ENCODE measurements around the gene BRME1. TPM values are rescaled to one million over a fixed set of nuclear protein-coding genes. Genes with fewer than 3 reads are reported as not detected.
"Not testable (repeated sequence)": the region's sequence is repeated elsewhere in the genome, so short reads cannot be mapped to it uniquely, and the experiment has no call there.

Gene BRME1
- total RNA-seq, 1 donor from 2014 or later, result 1.6 TPM

DNA sequence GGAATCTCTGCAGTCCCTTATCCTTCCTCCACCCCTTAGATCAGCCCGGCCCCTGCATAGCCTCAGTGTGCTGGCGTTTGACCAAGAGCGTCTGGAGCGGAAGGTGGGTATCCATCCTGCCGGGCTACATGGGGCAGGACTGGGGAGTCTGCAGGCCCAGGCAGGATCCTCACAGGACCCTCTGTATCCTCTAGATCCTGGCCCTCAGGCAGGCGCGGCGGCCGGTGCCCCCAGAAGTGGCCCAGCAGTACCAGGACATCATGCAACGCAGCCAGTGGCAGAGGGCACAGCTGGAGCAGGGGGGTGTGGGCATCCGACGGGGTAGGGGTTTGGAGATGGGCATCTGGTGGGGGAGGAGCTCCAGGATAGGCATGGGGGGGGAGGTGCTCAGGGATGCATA lies 23.4 kb upstream of the BRME1 start:
- Histone ChIP-seq H3K36me3 (ENCODE audit: control insufficient read depth in 3 of 3, insufficient read depth in 3 of 3, low read length in 3 of 3) (peaks cover 14 to 26% (median 24%) of the 10 kb centered on the region in 3 donors), H3K4me1 (ENCODE audit: control insufficient read depth in 3 of 3, insufficient read depth in 3 of 3, low read length in 3 of 3) (peaks cover 0 to 10% (median 3%) of the 10 kb centered on the region in 3 donors), H3K4me3 (ENCODE audit: low read length in 3 of 3) (no peak overlapping the region), H3K9me3 (ENCODE audit: control insufficient read depth in 3 of 3, low read length in 3 of 3) (no peaks in the 10 kb centered on the region), H3K9ac (ENCODE audit: low read depth in 1 of 3, low read length in 3 of 3) (no peak overlapping the region), H3K27me3 (ENCODE audit: control insufficient read depth in 3 of 3, insufficient read depth in 3 of 3, low read length in 3 of 3) (peaks cover 0 to 3% (median 0%) of the 10 kb centered on the region in 3 donors), H3K27ac (ENCODE audit: low read depth, low read length) (no peak overlapping the region)

- no peak overlapping the region for H3K9ac ChIP-seq (ENCODE audit: low read depth in 1 of 3, low read length in 3 of 3)
- H3K36me3 ChIP-seq (ENCODE audit: control insufficient read depth in 3 of 3, insufficient read depth in 3 of 3, low read length in 3 of 3), result peaks cover 33 to 43% (median 36%) of the 10 kb centered on the region in 3 donors
- no peaks in the 10 kb centered on the region for H3K9me3 ChIP-seq (ENCODE audit: control insufficient read depth in 3 of 3, low read length in 3 of 3)
- no peaks in the 10 kb centered on the region for H3K27me3 ChIP-seq (ENCODE audit: control insufficient read depth in 3 of 3, insufficient read depth in 3 of 3, low read length in 3 of 3)
- H3K27ac ChIP-seq (ENCODE audit: low read depth, low read length), result no peak overlapping the region
- H3K4me1 ChIP-seq (ENCODE audit: control insufficient read depth in 3 of 3, insufficient read depth in 3 of 3, low read length in 3 of 3), result peaks cover 0 to 10% (median 3%) of the 10 kb centered on the region in 3 donors
- no peak overlapping the region for H3K4me3 ChIP-seq (ENCODE audit: low read length in 3 of 3)
Observed at GRCh38 chr19:13926715-13927114, 20.8 kb upstream of the BRME1 start.

DNA sequence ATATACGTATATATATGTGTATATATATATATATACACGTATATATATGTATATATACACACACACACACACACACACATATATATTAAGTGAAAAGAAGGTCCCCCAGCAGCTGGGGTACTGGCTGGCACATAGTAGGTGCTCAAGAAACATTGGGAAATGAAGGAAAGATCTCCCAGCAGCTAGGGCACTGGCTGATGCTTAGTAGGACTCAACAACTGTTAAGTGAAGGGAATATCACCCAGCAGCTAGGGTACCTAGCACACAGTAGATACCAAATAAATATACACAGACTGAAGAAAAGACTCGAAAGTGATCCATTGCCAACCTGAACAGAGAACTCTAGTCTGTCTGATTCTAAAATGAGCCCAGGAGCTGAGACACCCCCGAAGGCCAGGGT lies 20.1 kb upstream of the BRME1 start:
- Histone ChIP-seq H3K27me3 (ENCODE audit: control insufficient read depth in 3 of 3, insufficient read depth in 3 of 3, low read length in 3 of 3) (no peaks in the 10 kb centered on the region), H3K27ac (ENCODE audit: low read depth, low read length) (no peak overlapping the region), H3K36me3 (ENCODE audit: control insufficient read depth in 3 of 3, insufficient read depth in 3 of 3, low read length in 3 of 3) (peaks cover 40 to 49% (median 42%) of the 10 kb centered on the region in 3 donors), H3K4me1 (ENCODE audit: control insufficient read depth in 3 of 3, insufficient read depth in 3 of 3, low read length in 3 of 3) (peaks cover 0 to 10% (median 3%) of the 10 kb centered on the region in 3 donors), H3K9me3 (ENCODE audit: control insufficient read depth in 3 of 3, low read length in 3 of 3) (no peaks in the 10 kb centered on the region), H3K4me3 (ENCODE audit: low read length in 3 of 3) (no peak overlapping the region), H3K9ac (ENCODE audit: low read depth in 1 of 3, low read length in 3 of 3) (no peak overlapping the region)

- H3K9me3 ChIP-seq (ENCODE audit: control insufficient read depth in 3 of 3, low read length in 3 of 3), result no peaks in the 10 kb centered on the region
- no peak overlapping the region for H3K9ac ChIP-seq (ENCODE audit: low read depth in 1 of 3, low read length in 3 of 3)
- H3K4me3 ChIP-seq (ENCODE audit: low read length in 3 of 3), result no peak overlapping the region
- no peak overlapping the region for H3K27ac ChIP-seq (ENCODE audit: low read depth, low read length)
- H3K27me3 ChIP-seq (ENCODE audit: control insufficient read depth in 3 of 3, insufficient read depth in 3 of 3, low read length in 3 of 3), result no peaks in the 10 kb centered on the region
- peaks cover 52 to 59% (median 55%) of the 10 kb centered on the region in 3 donors for H3K36me3 ChIP-seq (ENCODE audit: control insufficient read depth in 3 of 3, insufficient read depth in 3 of 3, low read length in 3 of 3)
- H3K4me1 ChIP-seq (ENCODE audit: control insufficient read depth in 3 of 3, insufficient read depth in 3 of 3, low read length in 3 of 3), result peaks cover 0 to 10% (median 3%) of the 10 kb centered on the region in 3 donors
Observed at GRCh38 chr19:13923194-13923987, 17.5 kb upstream of the BRME1 start.

GRCh38 chr19:13922118-13922517 lies 16.2 kb upstream of the BRME1 start:
- H3K4me3 ChIP-seq (ENCODE audit: low read length in 3 of 3); H3K9ac ChIP-seq (ENCODE audit: low read depth in 1 of 3, low read length in 3 of 3); H3K27me3 ChIP-seq (ENCODE audit: control insufficient read depth in 3 of 3, insufficient read depth in 3 of 3, low read length in 3 of 3); H3K9me3 ChIP-seq (ENCODE audit: control insufficient read depth in 3 of 3, low read length in 3 of 3); H3K27ac ChIP-seq (ENCODE audit: low read depth, low read length): not testable (repeated sequence)
- H3K4me1 ChIP-seq (ENCODE audit: control insufficient read depth in 3 of 3, insufficient read depth in 3 of 3, low read length in 3 of 3), result peaks cover 3 to 11% (median 4%) of the 10 kb centered on the region in 3 donors
- peaks cover 53 to 58% (median 54%) of the 10 kb centered on the region in 3 donors for H3K36me3 ChIP-seq (ENCODE audit: control insufficient read depth in 3 of 3, insufficient read depth in 3 of 3, low read length in 3 of 3)

DNA sequence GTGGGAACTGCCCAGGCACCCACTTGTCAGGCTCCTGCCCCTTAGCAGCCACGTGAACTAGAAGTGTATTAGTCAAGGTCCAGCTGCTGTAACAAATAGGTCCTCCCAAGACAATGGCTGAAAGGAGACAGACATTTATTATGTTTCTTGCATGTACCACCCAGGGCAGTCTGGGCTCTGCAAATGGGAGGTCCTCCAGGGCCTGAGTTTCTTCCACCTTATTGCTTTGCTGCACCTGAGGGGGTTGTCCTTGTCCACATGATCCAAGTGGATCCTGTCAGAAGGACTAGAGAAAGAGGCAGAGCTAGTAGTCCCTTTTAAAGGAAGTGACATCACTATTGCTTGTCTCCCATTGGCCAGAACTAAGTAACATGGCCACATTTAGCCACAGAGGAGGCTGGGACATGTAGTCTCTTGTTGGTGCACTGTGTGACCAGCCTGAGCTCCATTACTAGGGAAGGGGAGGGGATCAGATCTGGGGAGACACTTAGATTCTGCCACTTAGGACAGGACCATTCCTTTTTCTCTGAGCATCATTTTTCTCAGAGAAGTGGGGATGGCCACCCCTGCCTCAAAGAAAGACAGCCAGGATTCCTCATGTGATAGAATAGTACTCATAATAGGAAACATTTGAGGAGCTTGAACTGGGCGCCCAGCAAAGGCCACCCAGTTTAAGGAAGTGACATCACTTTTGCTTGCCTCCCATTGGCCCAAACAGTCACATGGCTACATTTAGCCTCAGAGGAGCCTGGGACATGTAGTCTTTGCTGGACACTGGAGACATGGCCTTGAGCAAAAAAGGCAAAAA lies 15.2 kb upstream of the BRME1 start:
- Histone ChIP-seq H3K27me3 (ENCODE audit: control insufficient read depth in 3 of 3, insufficient read depth in 3 of 3, low read length in 3 of 3) (no peaks in the 10 kb centered on the region), H3K4me1 (ENCODE audit: control insufficient read depth in 3 of 3, insufficient read depth in 3 of 3, low read length in 3 of 3) (peaks cover 0 to 4% (median 2%) of the 10 kb centered on the region in 3 donors), H3K9me3 (ENCODE audit: control insufficient read depth in 3 of 3, low read length in 3 of 3) (no peaks in the 10 kb centered on the region), H3K9ac (ENCODE audit: low read depth in 1 of 3, low read length in 3 of 3) (no peak overlapping the region), H3K4me3 (ENCODE audit: low read length in 3 of 3) (no peak overlapping the region), H3K27ac (ENCODE audit: low read depth, low read length) (no peak overlapping the region), H3K36me3 (ENCODE audit: control insufficient read depth in 3 of 3, insufficient read depth in 3 of 3, low read length in 3 of 3) (peaks cover 43 to 53% (median 48%) of the 10 kb centered on the region in 3 donors)

GRCh38 chr19:13920524-13920923 lies 14.6 kb upstream of the BRME1 start:
- Histone ChIP-seq H3K27me3 (ENCODE audit: control insufficient read depth in 3 of 3, insufficient read depth in 3 of 3, low read length in 3 of 3) (no peaks in the 10 kb centered on the region), H3K9me3 (ENCODE audit: control insufficient read depth in 3 of 3, low read length in 3 of 3) (no peaks in the 10 kb centered on the region), H3K4me1 (ENCODE audit: control insufficient read depth in 3 of 3, insufficient read depth in 3 of 3, low read length in 3 of 3) (peaks cover 0 to 4% (median 2%) of the 10 kb centered on the region in 3 donors), H3K9ac (ENCODE audit: low read depth in 1 of 3, low read length in 3 of 3) (no peak overlapping the region), H3K4me3 (ENCODE audit: low read length in 3 of 3) (no peak overlapping the region), H3K27ac (ENCODE audit: low read depth, low read length) (no peak overlapping the region), H3K36me3 (ENCODE audit: control insufficient read depth in 3 of 3, insufficient read depth in 3 of 3, low read length in 3 of 3) (peaks cover 45 to 58% (median 50%) of the 10 kb centered on the region in 3 donors)

- no peak overlapping the region for H3K9ac ChIP-seq (ENCODE audit: low read depth in 1 of 3, low read length in 3 of 3)
- no peaks in the 10 kb centered on the region for H3K9me3 ChIP-seq (ENCODE audit: control insufficient read depth in 3 of 3, low read length in 3 of 3)
- no peak overlapping the region for H3K4me3 ChIP-seq (ENCODE audit: low read length in 3 of 3)
- peaks cover 0 to 4% (median 2%) of the 10 kb centered on the region in 3 donors for H3K4me1 ChIP-seq (ENCODE audit: control insufficient read depth in 3 of 3, insufficient read depth in 3 of 3, low read length in 3 of 3)
- peaks cover 49 to 56% (median 51%) of the 10 kb centered on the region in 3 donors for H3K36me3 ChIP-seq (ENCODE audit: control insufficient read depth in 3 of 3, insufficient read depth in 3 of 3, low read length in 3 of 3)
- no peak overlapping the region for H3K27ac ChIP-seq (ENCODE audit: low read depth, low read length)
- no peaks in the 10 kb centered on the region for H3K27me3 ChIP-seq (ENCODE audit: control insufficient read depth in 3 of 3, insufficient read depth in 3 of 3, low read length in 3 of 3)
Observed at GRCh38 chr19:13918726-13919411, 13.0 kb upstream of the BRME1 start.

DNA sequence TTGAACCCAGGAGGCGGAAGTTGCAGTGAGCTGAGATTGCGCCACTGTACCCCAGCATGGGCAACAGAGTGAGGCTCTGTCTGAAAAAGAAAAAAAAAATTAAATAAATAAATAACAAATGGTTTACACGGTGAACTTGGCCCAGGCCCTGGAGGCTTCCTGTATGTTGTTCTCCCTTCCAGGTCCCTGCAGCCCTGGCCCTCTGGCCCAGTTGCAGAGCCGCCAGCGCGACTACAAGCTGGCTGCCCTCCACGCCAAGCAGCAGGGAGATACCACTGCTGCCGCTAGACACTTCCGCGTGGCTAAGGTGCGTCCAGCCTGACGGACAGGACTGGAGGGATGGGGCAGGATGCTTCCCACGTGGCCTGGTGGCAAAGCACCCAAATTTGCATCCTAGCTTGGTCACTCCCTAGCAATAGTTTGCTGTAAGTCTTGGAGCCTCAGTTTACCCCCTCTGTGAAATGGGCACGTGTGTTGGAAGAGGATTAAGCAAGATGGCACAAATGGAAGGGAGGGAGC lies 12.0 kb upstream of the BRME1 start:
- Histone ChIP-seq H3K27me3 (ENCODE audit: control insufficient read depth in 3 of 3, insufficient read depth in 3 of 3, low read length in 3 of 3) (no peaks in the 10 kb centered on the region), H3K9me3 (ENCODE audit: control insufficient read depth in 3 of 3, low read length in 3 of 3) (no peaks in the 10 kb centered on the region), H3K4me3 (ENCODE audit: low read length in 3 of 3) (no peak overlapping the region), H3K4me1 (ENCODE audit: control insufficient read depth in 3 of 3, insufficient read depth in 3 of 3, low read length in 3 of 3) (peaks cover 0 to 4% (median 2%) of the 10 kb centered on the region in 3 donors), H3K9ac (ENCODE audit: low read depth in 1 of 3, low read length in 3 of 3) (no peak overlapping the region), H3K36me3 (ENCODE audit: control insufficient read depth in 3 of 3, insufficient read depth in 3 of 3, low read length in 3 of 3) (peaks cover 50 to 52% (median 52%) of the 10 kb centered on the region in 3 donors), H3K27ac (ENCODE audit: low read depth, low read length) (no peak overlapping the region)

Data from skeletal muscle tissue (tissue), 4 donors.